ENCODE measurements around the gene KANK4.

The KANK4 gene

DNA sequence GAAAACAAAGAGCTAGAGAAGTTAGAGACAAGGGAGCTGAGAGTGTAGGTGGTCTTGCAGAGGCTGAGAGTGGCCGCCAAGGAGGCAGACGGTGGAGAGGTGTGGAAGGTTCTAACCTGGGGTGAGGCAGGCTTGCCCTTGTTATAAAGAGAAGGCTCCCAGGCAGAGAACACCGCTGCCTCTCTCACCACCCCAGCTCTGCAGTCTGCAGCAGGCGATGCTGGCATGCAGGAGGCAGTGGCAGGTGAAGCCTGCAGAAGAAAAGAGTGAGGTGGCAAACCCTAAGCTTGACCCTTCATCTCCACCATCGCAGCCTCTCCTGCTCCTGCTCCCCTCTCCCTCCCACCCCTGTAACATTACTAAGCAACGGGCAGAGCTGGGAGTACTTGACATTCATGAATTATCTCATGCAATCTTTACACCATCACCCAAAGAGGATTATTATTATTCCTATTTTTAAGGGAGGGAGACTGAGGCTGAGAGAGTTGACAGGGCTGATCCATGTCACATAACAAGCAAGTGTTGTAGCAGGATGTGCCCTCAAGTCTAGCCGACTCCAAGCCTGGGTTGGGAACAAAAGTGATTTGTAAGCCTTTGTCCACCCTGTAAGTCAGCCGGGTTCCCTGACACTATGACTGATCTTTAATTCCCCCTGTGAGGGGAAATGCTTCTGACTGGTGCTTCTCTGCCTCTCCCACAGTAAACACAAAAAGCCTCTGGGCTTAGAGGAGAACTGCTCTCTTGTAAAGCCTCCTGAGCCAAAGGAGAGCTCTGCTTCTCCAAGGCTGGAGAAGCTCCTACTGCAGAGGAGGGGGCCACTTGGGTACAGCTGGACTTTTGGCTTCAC, 36.1 kb downstream of the KANK4 start:
- no peak for TF ChIP-seq POLR2A (IDR thresholded peaks at IDR 0.05; ENCODE audit: low read depth, low read length)
- DNase-seq (ENCODE audit: insufficient read length, low spot score) (no peak), FAIRE-seq (no peak)

GRCh38 chr1:62281922-62282555, 37.2 kb downstream of the KANK4 start:
- no peak for TF ChIP-seq POLR2A (IDR thresholded peaks at IDR 0.05; ENCODE audit: low read depth, low read length)
- DNase-seq (ENCODE audit: insufficient read length, low spot score) (no peak), FAIRE-seq (no peak)

DNA sequence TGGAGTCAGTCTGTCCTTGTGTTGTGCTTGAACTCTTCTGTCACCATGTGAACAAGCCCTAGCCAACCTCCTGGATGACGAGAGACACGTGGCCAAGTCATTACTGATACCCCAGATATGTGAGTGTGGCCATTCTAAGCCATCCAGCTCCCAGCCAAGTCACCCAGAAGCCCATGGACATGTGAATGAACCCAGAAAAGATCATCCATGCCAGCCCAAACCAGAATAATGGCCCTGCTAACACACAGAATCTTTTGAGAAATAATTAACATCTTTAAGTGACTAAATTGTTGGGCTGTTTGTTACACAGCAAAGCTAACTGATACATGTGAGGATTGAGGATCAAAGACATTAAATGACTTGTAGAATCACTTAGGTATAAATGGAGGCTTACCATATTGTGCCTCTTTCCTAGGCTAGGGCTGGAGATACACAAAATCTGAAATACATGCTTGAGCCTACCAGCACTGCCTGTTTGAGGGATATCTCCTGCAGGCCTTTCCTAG, 38.2 kb downstream of the KANK4 start:
- FAIRE-seq (no peak), DNase-seq (ENCODE audit: insufficient read length, low spot score) (no peak)
- no peak for TF ChIP-seq POLR2A (IDR thresholded peaks at IDR 0.05; ENCODE audit: low read depth, low read length)

DNA sequence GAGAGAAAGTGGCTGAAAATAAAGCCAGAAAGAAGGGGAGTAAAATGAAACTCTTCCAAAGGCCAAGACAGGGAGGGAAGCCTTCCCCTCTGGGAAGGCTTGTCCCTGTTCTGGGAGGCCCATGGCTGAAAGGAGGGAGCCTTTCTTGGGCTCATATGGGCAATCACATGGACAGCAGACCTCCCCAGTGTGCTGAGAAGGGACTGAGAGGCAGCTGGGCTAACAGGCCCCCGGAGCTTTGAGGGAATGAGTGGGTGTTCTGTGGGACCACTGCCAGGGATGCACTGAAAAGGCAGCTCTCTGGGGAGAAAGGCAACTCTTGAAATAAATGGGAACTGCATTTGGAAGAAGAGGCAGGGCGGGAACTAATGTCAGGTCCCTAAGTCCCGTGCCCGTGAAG, 39.1 kb downstream of the KANK4 start:
- FAIRE-seq, result no peak
- TF ChIP-seq POLR2A (IDR thresholded peaks at IDR 0.05; ENCODE audit: low read depth, low read length), result no peak
- no peak for DNase-seq (ENCODE audit: insufficient read length, low spot score)

GRCh38 chr1:62276791-62277190, 42.4 kb downstream of the KANK4 start:
- DNase-seq (ENCODE audit: insufficient read length, low spot score) (no peak), FAIRE-seq (no peak)
- TF ChIP-seq POLR2A (IDR thresholded peaks at IDR 0.05; ENCODE audit: low read depth, low read length), result no peak

- TF ChIP-seq POLR2A (IDR thresholded peaks at IDR 0.05; ENCODE audit: low read depth, low read length), result no peak
- no peak for FAIRE-seq
- DNase-seq (ENCODE audit: insufficient read length, low spot score), result no peak
Observed at GRCh38 chr1:62274496-62275485, 44.4 kb downstream of the KANK4 start.

GRCh38 chr1:62273953-62274352, 45.3 kb downstream of the KANK4 start:
- TF ChIP-seq POLR2A (IDR thresholded peaks at IDR 0.05; ENCODE audit: low read depth, low read length), result no peak
- DNase-seq (ENCODE audit: insufficient read length, low spot score), result no peak

GRCh38 chr1:62271948-62272728, 47.1 kb downstream of the KANK4 start:
- no peak for FAIRE-seq
- DNase-seq (ENCODE audit: insufficient read length, low spot score), result no peak
- no peak for TF ChIP-seq POLR2A (IDR thresholded peaks at IDR 0.05; ENCODE audit: low read depth, low read length)

More at GRCh38 chr1:62273953-62274352, 45.3 kb downstream of the KANK4 start:
- FAIRE-seq, result no peak

DNA sequence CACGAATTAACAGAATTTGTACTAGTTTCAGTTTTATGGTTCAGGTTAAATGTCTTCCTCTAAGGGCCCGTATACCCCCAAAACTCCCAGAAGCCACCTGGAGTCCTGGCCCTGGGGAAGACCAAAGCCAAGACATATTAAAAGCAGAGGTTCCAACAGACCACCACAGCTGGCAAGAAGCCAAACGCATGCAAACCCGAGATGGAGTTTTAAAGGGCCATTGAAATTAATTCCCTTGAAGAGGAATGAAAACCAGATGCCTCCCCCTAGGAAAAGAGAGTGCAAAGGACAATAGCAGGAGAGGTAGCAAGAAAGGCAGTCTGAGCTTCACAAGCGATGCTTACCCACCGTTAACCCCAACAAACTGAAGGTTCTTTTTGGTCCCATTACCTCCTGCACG, 48.1 kb downstream of the KANK4 start:
- no peak for TF ChIP-seq POLR2A (IDR thresholded peaks at IDR 0.05; ENCODE audit: low read depth, low read length)
- DNase-seq (ENCODE audit: insufficient read length, low spot score), result no peak
- FAIRE-seq, result no peak

GRCh38 chr1:62269851-62270495, 49.3 kb downstream of the KANK4 start:
- no peak for DNase-seq (ENCODE audit: insufficient read length, low spot score)
- TF ChIP-seq POLR2A (IDR thresholded peaks at IDR 0.05; ENCODE audit: low read depth, low read length), result no peak
- FAIRE-seq, result no peak

GRCh38 chr1:62269439-62269838, 49.8 kb downstream of the KANK4 start:
- DNase-seq (ENCODE audit: insufficient read length, low spot score) (no peak), FAIRE-seq (no peak)
- no peak for TF ChIP-seq POLR2A (IDR thresholded peaks at IDR 0.05; ENCODE audit: low read depth, low read length)

GRCh38 chr1:62268315-62268714, 50.9 kb downstream of the KANK4 start:
- FAIRE-seq, result no peak
- no peak for DNase-seq (ENCODE audit: insufficient read length, low spot score)
- no peak for TF ChIP-seq POLR2A (IDR thresholded peaks at IDR 0.05; ENCODE audit: low read depth, low read length)

All from H54 (cell line).